ENCODE measurements around the gene LDB2.

GRCh38 chr4:16931339-16932305 is 33.2 kb upstream of the LDB2 start:
- TF ChIP-seq POLR2A (IDR thresholded peaks at IDR 0.05; ENCODE audit: low read depth, low read length) (no peak), TAF1 (IDR thresholded peaks at IDR 0.05; ENCODE audit: borderline replicate concordance, low read depth, low read length) (no peak)
